DMS53 (cell line): Measurements from ENCODE around the gene CFAP54.
"Not testable (repeated sequence)": the region's sequence is repeated elsewhere in the genome, so short reads cannot be mapped to it uniquely, and the experiment has no call there.

Source experiments
- DNase-seq: peaks from one replicate; lab custom pipeline; 2025; lab: John Stamatoyannopoulos, UW

CFAP54 gene

GRCh38 chr12:96513681-96514080, 24.3 kb downstream of the CFAP54 start:
- DNase-seq = no peak

- DNase-seq = no peak
These were observed 25.0 kb downstream of the CFAP54 start for GRCh38 chr12:96514328-96514727.

- peak; percentile 89 for DNase-seq
These were observed 27.4 kb downstream of the CFAP54 start for GRCh38 chr12:96516472-96517430.

GRCh38 chr12:96520767-96521166, 31.4 kb downstream of the CFAP54 start:
- DNase-seq = no peak

GRCh38 chr12:96521895-96522682, 32.7 kb downstream of the CFAP54 start:
- DNase-seq = no peak

GRCh38 chr12:96522690-96523089, 33.3 kb downstream of the CFAP54 start:
- DNase-seq = no peak

- DNase-seq = no peak
These were observed 36.7 kb downstream of the CFAP54 start for GRCh38 chr12:96526110-96526509.

GRCh38 chr12:96529912-96530311, 40.5 kb downstream of the CFAP54 start:
- DNase-seq = no peak

- DNase-seq = peak; percentile 54
These were observed 45.0 kb downstream of the CFAP54 start for GRCh38 chr12:96534339-96534738.

- no peak for DNase-seq
These were observed 59.0 kb downstream of the CFAP54 start for GRCh38 chr12:96548384-96548783.

GRCh38 chr12:96549341-96549740, 60.0 kb downstream of the CFAP54 start:
- no peak for DNase-seq

GRCh38 chr12:96570579-96570978, 81.2 kb downstream of the CFAP54 start:
- DNase-seq = no peak

GRCh38 chr12:96571101-96571862, 81.9 kb downstream of the CFAP54 start:
- no peak for DNase-seq

GRCh38 chr12:96578526-96579125, 89.2 kb downstream of the CFAP54 start:
- DNase-seq = peak; percentile 88

- no peak for DNase-seq
These were observed 96.6 kb downstream of the CFAP54 start for GRCh38 chr12:96585977-96586376.

GRCh38 chr12:96587691-96588090, 98.3 kb downstream of the CFAP54 start:
- DNase-seq = no peak

- no peak for DNase-seq
These were observed 101.6 kb downstream of the CFAP54 start for GRCh38 chr12:96590970-96591369.

- DNase-seq = not testable (repeated sequence)
These were observed 115.0 kb downstream of the CFAP54 start for GRCh38 chr12:96604374-96604773.

GRCh38 chr12:96605684-96606083, 116.3 kb downstream of the CFAP54 start:
- DNase-seq = no peak

GRCh38 chr12:96606134-96606533, 116.8 kb downstream of the CFAP54 start:
- no peak for DNase-seq

- DNase-seq = no peak
These were observed 117.3 kb downstream of the CFAP54 start for GRCh38 chr12:96606644-96607043.

- DNase-seq = peak; percentile 58
These were observed 127.8 kb downstream of the CFAP54 start for GRCh38 chr12:96617178-96617577.
